PFSK-1 (cell line): ENCODE measurements around the gene MCTP1.

Experiments
- FOXP2 ChIP-seq: optimal IDR thresholded peaks from 2 replicates; pipeline ENCODE3; 2011; ENCODE audit warnings: borderline replicate concordance, control low read depth, inconsistent platforms; ENCODE audit not compliant: insufficient read depth; ENCODE audit errors: extremely low read length, extremely low read depth
- POLR2AphosphoS5 ChIP-seq: IDR thresholded peaks from 2 replicates; pipeline ENCODE4 v1.6.1; 2012; ENCODE audit warnings: low read depth, mild to moderate bottlenecking, control low read depth, low read length, moderate library complexity
- SIN3A ChIP-seq: IDR thresholded peaks from 2 replicates; pipeline ENCODE4 v1.6.1; 2012; ENCODE audit warnings: mild to moderate bottlenecking, low read length, moderate library complexity, borderline replicate concordance; ENCODE audit not compliant: insufficient read depth
- TAF1 ChIP-seq: IDR thresholded peaks from 2 replicates; pipeline ENCODE4 v1.6.1; 2012; ENCODE audit warnings: low read length, control low read depth, borderline replicate concordance; ENCODE audit not compliant: insufficient read depth
- TF ChIP-seq, protein P1 (sequence below), 2 experiments: IDR thresholded peaks; 2 replicates each; pipeline versions ENCODE4 v1.6.1 to v1.8.0; 2011 to 2012; ENCODE audit warnings: low read depth in 2 of 2, low read length in 2 of 2, control low read depth in 1 of 2, inconsistent platforms in 1 of 2, mild to moderate bottlenecking in 1 of 2, moderate library complexity in 1 of 2; ENCODE audit not compliant: insufficient read depth in 1 of 2

- TF ChIP-seq SIN3A: no peak
- TF ChIP-seq, protein P1, sequence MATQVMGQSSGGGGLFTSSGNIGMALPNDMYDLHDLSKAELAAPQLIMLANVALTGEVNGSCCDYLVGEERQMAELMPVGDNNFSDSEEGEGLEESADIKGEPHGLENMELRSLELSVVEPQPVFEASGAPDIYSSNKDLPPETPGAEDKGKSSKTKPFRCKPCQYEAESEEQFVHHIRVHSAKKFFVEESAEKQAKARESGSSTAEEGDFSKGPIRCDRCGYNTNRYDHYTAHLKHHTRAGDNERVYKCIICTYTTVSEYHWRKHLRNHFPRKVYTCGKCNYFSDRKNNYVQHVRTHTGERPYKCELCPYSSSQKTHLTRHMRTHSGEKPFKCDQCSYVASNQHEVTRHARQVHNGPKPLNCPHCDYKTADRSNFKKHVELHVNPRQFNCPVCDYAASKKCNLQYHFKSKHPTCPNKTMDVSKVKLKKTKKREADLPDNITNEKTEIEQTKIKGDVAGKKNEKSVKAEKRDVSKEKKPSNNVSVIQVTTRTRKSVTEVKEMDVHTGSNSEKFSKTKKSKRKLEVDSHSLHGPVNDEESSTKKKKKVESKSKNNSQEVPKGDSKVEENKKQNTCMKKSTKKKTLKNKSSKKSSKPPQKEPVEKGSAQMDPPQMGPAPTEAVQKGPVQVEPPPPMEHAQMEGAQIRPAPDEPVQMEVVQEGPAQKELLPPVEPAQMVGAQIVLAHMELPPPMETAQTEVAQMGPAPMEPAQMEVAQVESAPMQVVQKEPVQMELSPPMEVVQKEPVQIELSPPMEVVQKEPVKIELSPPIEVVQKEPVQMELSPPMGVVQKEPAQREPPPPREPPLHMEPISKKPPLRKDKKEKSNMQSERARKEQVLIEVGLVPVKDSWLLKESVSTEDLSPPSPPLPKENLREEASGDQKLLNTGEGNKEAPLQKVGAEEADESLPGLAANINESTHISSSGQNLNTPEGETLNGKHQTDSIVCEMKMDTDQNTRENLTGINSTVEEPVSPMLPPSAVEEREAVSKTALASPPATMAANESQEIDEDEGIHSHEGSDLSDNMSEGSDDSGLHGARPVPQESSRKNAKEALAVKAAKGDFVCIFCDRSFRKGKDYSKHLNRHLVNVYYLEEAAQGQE (IDR thresholded peaks at IDR 0.05; ENCODE audit: insufficient read depth in 1 of 2, low read depth in 2 of 2, low read length in 2 of 2): no peak
- TF ChIP-seq POLR2AphosphoS5: no peak
- no peak for TF ChIP-seq TAF1
- no peak for TF ChIP-seq FOXP2
Observed at GRCh38 chr5:94855543-94855942, 429.4 kb downstream of the MCTP1 start.
